Glomerular endothelial cell (primary cell): ENCODE data around the gene HCCS. TPM values are rescaled to one million over a fixed set of nuclear protein-coding genes. Genes with fewer than 3 reads are reported as not detected.

Source experiments
- DNase-seq: peaks from one replicate; pipeline ENCODE4 v3.0.0-alpha.2; 2011; ENCODE audit warnings: low read depth, low spot score; ENCODE audit errors: extremely low read depth
- total RNA-seq: library from RNA; depleted of rRNA; stranded (reverse); fragments of >200 nt; gene quantifications from 2 replicates; pipeline ENCODE4 v1.2.3, GENCODE V29; 2015

The HCCS gene
- 11.5 and 24.4 TPM in 2 replicates for total RNA-seq

GRCh38 chrX:11111037-11111851, at the start of gene HCCS:
TSS of gene HCCS (plus strand) at chrX:11111332. CDS start at chrX:11112061, 729 bp downstream.
- DNase-seq = no peak

DNA sequence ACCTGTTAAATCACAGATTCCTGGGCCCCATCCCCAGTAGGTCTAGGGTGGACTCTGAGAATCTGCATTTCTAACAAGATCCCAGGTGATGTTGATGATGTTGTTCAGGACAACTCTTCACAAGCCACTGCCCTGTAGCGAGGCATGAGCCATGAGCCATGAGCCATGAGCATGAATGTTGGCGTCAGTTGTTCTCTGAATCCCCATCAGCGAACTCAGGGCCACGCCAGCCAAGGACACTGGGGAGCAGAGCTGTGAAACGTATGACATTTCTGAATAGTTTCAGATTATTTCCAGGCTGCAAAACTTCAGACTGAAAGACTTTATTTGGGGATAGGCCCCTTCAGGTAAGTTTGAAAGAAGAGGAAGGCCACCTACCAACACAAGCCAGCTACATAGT, 46.9 kb upstream of the HCCS start:
- no peak for DNase-seq

- no peak for DNase-seq
These were observed 46.1 kb upstream of the HCCS start for GRCh38 chrX:11064851-11065600.

- DNase-seq = no peak
These were observed 44.3 kb upstream of the HCCS start for GRCh38 chrX:11066812-11067211.

GRCh38 chrX:11073381-11073780, 37.8 kb upstream of the HCCS start:
- no peak for DNase-seq

- DNase-seq = no peak
These were observed 30.3 kb upstream of the HCCS start for GRCh38 chrX:11080741-11081305.

DNA sequence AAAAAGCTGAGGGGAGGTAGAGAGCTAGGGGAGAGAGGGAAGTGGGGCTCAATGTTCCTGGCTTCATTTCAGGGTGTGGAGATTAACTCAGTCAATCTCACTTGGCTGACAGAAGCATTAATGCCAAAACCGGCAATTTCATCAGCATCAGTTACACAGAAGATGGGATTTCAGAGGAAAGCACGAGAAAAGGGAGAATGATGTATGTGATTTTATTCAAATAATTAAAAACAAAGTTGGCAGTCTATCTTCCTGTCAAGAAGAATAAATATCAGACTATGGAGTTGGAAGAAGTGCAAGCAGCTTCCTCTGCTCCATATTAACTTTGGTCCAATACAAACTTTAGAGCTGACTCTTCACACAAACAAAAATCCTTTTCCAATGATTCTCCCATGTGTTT, 29.6 kb upstream of the HCCS start:
- no peak for DNase-seq

GRCh38 chrX:11085305-11085704, 25.8 kb upstream of the HCCS start:
- no peak for DNase-seq

- no peak for DNase-seq
These were observed 21.3 kb upstream of the HCCS start for GRCh38 chrX:11089802-11090201.

- no peak for DNase-seq
These were observed 13.2 kb upstream of the HCCS start for GRCh38 chrX:11097933-11098332.

DNA sequence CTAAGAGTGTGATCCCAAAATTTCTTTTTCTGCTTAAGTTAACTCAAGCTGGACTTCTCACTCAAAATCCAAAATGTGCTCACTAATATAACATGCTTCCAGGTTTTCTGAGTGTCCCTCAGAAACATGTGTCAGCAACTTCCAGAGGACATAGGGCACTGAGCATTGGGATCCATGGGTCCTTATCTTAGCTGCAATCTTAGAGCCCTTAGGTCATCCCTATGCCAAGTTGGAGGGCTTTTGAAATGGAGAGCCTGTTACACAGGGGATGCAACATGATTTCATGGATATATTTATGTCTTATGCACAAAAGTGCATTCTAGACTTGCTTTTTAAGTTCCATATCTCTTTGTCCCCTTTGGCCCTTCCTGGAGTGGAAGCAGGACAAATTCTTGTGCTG, 11.7 kb upstream of the HCCS start:
- no peak for DNase-seq

DNA sequence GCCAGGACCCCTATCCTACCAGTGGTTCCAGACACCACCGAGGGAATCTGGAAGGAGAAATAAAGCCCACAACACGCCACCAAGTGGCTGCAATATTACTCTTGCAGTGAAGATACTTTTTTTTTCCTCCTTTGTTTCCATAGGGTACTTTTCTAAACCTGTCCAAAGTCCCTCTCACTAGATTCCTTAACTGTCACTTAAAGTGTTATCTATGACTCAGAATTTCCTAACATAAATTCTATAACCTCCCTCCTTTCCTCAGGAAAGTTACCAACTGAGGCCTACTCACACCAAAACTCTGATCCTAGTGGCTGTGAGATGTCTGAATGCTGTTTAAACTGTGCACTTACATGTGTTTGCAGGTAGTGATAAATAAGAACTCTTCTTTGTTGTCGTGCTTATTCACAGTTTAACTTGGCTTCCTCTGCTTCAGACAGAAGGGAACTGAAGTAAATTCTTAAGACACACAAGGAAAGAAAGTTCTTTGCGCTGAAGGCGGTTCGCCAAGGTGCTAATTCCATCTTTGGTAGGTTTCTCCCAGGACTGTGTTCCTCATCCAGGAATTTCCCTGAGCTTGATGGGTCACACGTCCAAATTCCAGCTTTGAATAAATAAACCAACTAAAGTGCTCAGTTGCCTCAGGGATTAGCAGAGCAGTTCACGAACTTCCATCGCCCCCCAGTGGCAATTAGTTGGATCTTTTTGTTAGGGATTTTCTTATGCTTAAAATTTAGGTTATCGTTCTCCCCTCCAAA, 10.7 kb upstream of the HCCS start:
- DNase-seq = peak; percentile 20

DNA sequence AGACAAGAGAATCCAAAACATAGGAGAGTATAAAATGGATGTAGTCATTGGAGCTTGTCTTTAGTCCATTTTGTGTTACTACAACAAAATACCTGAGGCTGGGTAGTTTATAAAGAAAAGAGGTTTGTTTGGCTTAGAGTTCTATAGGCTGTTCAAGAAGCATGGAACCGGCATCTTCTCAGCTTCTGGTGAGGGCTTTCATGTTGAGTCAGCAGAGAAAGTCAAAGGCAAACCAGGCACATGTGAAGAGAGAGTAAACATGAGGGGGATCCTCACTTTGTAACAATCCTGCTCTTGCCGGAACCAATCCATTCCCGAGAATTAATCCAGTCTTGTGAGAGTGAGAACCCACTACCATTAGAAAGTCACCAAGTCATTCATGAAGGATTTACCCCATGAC, 8.1 kb upstream of the HCCS start:
- no peak for DNase-seq

DNA sequence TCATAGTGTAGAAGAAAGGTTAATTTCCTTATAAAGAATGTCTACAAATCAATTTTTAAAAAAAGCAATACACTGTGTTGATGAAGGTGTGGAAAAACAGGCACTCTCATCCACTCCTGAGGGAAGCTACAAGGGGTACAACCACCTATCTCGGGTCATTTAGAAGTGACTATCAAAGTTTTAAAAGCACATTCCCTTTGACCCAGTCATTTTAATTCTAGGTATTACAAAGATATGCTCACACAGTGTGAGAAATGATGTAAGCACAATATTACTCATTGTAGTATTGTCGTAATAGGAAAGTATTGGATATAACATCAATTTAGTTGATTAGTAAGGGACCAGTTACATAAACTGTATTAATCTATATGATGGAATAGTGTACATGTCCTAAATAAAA, 7.4 kb upstream of the HCCS start:
- DNase-seq = no peak

DNA sequence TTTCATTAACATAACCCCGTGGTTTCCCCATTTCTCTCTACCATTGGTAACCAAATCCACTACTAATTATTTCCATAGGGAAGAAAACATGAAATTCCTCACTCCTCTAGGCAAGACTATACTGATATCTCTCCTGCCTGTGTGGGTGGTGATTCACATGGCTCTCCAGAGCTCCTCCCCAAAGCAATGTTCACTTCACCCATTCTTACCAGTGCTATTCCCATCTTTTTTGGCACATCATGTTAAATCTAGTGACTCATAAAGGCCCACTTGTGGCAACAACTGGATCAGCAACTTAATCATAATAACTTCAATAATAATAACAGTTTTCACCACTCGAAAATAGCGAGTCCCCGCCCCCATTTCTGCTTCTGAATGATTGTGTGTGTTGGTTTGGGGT, 6.1 kb upstream of the HCCS start:
- no peak for DNase-seq

DNA sequence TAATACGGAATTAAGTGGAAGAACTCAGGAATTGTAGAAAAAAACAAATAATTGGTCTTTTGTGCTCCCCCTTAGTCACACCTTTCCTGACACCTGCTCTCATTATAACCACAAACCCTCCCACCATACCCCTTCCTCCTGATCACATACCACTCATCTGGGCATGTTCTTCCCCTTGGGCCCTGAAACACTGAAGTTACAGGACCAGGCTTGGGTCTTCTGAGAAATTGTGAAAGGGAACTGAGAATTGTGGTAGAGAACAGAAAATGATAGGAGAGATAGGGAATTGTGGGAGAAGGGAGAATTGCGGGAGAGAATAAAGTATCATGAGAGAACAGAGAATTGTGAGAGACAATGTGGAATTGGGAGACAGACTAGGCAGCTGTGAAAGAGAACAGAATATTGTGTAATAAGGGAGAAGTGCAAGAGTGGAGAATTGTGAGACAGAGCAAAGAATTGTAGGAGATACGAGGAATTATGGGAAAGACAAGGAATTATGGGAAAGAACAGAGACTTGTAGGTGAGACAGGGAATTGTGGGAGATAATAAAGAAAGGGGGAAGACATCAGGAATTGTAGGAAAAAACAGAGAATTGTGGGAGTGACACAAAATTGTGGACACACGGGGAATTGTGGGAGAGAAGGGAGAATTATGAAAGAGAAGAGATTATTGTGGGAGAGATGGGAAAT, 2.7 kb upstream of the HCCS start:
- DNase-seq = no peak

GRCh38 chrX:11109968-11110367, 1.2 kb upstream of the HCCS start:
- DNase-seq = no peak

DNA sequence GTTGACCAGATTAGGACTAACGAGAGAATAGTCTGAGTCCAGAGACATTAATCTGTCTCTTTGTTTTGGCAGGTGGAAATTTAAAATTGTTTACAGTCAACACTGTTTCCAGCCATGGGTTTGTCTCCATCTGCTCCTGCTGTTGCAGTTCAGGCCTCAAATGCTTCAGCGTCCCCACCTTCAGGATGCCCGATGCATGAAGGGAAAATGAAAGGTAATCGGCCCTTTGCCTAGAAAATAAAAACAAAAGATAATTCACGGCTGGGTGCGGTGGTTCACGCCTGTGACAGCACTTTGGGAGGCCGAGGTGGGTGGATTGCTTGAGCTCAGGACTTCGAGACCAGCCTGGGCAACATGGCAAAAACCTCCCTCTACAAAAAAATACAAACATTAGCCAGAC, 815 bp downstream of the HCCS start:
- DNase-seq = no peak

DNA sequence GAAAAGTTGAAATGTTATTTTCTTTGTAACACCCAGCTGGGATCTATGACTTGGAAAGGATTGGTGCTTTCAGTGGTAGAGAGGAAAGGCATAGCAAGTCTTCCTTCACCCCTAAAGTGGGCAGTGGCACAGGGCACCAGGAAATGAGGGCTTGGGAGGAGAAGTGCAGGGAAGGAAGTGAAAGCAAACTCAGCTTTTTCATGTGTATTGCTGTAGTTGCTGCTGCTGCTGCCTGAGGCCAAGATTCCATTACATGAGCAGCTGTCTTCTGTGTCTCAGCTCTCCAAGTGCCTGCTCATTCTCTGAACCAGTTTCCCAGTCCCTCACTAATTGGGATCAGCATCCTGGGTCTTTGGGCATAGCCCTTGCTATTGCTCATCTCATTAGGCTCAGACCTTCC, 2.6 kb downstream of the HCCS start:
- DNase-seq = no peak

GRCh38 chrX:11117745-11118144, 6.6 kb downstream of the HCCS start:
- no peak for DNase-seq
